Neural progenitor cell (in vitro differentiated cells): Measurements from ENCODE around the gene ENTPD2. TPM values are rescaled to one million over a fixed set of nuclear protein-coding genes. Genes with fewer than 3 reads are reported as not detected.

Experiments
- DNase-seq: peaks from one replicate; pipeline ENCODE4 v3.0.0-alpha.2; 2016; ENCODE audit warnings: low spot score
- H2AFZ ChIP-seq: fragments of 200-600 bp; sonication (generic); replicated peaks from 2 replicates; pipeline ENCODE4 v1.6.1; 2016; ENCODE audit warnings: antibody characterized with exemption
- H3F3A ChIP-seq: fragments of 200-600 bp; sonication (generic); 2 replicates; pipeline ENCODE4 v1.6.1; 2016; ENCODE audit warnings: antibody characterized with exemption, low read depth
- H3K27ac ChIP-seq: fragments of 200-600 bp; sonication (generic); 2 replicates; pipeline ENCODE4 v1.5.1; 2016; ENCODE audit warnings: mild to moderate bottlenecking
- H3K27me3 ChIP-seq: fragments of 200-600 bp; sonication (generic); 2 replicates; pipeline ENCODE4 v1.6.1; 2016; ENCODE audit warnings: mild to moderate bottlenecking, moderate library complexity
- H3K36me3 ChIP-seq: fragments of 200-600 bp; sonication (generic); 2 replicates; pipeline ENCODE4 v1.5.1; 2016
- H3K4me1 ChIP-seq: fragments of 200-600 bp; sonication (generic); 2 replicates; pipeline ENCODE4 v1.6.1; 2016; ENCODE audit warnings: mixed run types
- H3K4me2 ChIP-seq: fragments of 200-600 bp; sonication (generic); 2 replicates; pipeline ENCODE4 v1.6.1; 2016
- H3K4me3 ChIP-seq: fragments of 200-600 bp; sonication (generic); 2 replicates; pipeline ENCODE4 v1.5.1; 2016
- H3K79me2 ChIP-seq: fragments of 200-600 bp; sonication (generic); 2 replicates; pipeline ENCODE4 v1.6.1; 2016; ENCODE audit warnings: low read depth
- H3K9ac ChIP-seq: fragments of 200-600 bp; sonication (generic); 2 replicates; pipeline ENCODE4 v1.6.1; 2016
- H3K9me3 ChIP-seq: fragments of 200-600 bp; sonication (generic); 2 replicates; pipeline ENCODE4 v1.5.1; 2016; ENCODE audit warnings: low read depth
- H4K20me1 ChIP-seq: fragments of 200-600 bp; sonication (generic); 2 replicates; pipeline ENCODE4 v1.6.1; 2016; ENCODE audit warnings: low read depth
- H3K27ac Mint-ChIP-seq: 3 replicates; pipeline ENCODE4 v1.8.0; 2021; ENCODE audit warnings: mixed read lengths
- H3K27me3 Mint-ChIP-seq: 2 replicates; pipeline ENCODE4 v1.8.0; 2022; ENCODE audit warnings: low read depth, mild to moderate bottlenecking, inconsistent platforms, moderate library complexity, mixed read lengths; ENCODE audit not compliant: insufficient read depth
- H3K36me3 Mint-ChIP-seq: 3 replicates; pipeline ENCODE4 v1.8.0; 2021; ENCODE audit warnings: mixed read lengths
- H3K4me1 Mint-ChIP-seq: 3 replicates; pipeline ENCODE4 v1.8.0; 2021; ENCODE audit warnings: mixed read lengths
- H3K4me3 Mint-ChIP-seq: 3 replicates; pipeline ENCODE4 v1.8.0; 2021; ENCODE audit warnings: mild to moderate bottlenecking, moderate library complexity, mixed read lengths
- H3K9me3 Mint-ChIP-seq: 3 replicates; pipeline ENCODE4 v1.8.0; 2020; ENCODE audit warnings: mixed read lengths
- EZH2 ChIP-seq: fragments of 200-600 bp; sonication (generic); IDR thresholded peaks from 2 replicates; pipeline ENCODE4 v1.6.1; 2017; ENCODE audit warnings: antibody characterized with exemption, mild to moderate bottlenecking, moderate library complexity
- EZH2phosphoT487 ChIP-seq: fragments of 200-600 bp; sonication (generic); IDR thresholded peaks from 2 replicates; pipeline ENCODE4 v1.6.1; 2017; ENCODE audit warnings: antibody characterized with exemption
- total RNA-seq: library from RNA; depleted of rRNA; stranded (reverse); fragments of >200 nt; gene quantifications from 2 replicates; pipeline ENCODE4 v1.2.3, GENCODE V29; 2015; ENCODE audit warnings: low replicate concordance
- TF ChIP-seq, protein P1 (sequence below): fragments of 200-600 bp; sonication (generic); IDR thresholded peaks from 2 replicates; pipeline ENCODE4 v1.5.1; 2017; ENCODE audit warnings: antibody characterized with exemption, mild to moderate bottlenecking

The ENTPD2 gene
- total RNA-seq, 1 donor from 2014 or later: not detected

DNA sequence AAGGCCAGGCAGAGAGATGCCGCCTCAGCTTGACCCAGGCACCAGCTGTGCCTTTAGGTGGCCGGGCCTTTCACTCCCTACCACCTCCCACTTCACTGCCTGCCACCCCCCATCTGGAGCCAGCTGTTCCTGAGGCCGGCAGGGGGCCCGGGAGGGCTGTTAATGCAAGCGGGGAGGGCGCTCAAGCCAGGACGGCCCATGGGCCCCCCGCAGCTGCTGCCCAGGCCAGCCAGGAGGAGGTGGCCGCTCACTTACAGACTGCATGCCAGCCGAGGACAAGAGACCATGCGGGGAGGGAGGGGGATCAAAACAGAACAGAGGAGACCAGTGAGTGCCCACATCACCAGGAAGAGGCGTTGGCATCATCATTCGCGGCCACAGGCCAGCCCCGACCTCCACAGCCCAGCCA lies 30.3 kb downstream of the ENTPD2 start:
- DNase-seq: no peak
- no peak overlapping the region for H3K4me3 Mint-ChIP-seq

DNA sequence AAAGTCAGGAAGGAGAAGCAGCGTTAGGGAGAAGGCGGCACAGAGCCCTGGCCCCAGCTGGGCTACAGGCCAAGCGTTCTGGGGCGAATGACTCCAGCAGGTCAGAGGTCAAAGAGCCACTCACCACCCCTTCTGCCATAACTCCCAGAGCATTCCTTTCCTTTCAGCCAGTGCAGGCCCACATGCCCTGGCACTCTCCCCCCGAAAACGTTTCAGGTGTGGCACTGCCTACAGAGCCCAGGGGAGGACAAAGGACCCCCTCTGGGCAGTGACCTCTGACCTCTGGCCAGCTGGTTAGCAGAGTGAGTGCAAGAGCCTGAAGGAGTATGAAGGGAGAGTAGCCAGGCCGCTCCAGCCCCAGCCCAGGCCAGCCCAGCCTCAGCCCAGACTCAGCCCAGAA lies 30.7 kb downstream of the ENTPD2 start:
- Histone ChIP-seq H3K4me3 (no peak overlapping the region), H3F3A (peaks cover 16% of the 10 kb centered on the region), H3K9ac (no peak overlapping the region), H3K27ac (no peak overlapping the region), H3K4me2 (peak overlapping the region; percentile 42), H4K20me1 (peaks cover 13% of the 10 kb centered on the region), H2AFZ (no peak overlapping the region), H3K9me3 (no peaks in the 10 kb centered on the region), H3K27me3 (peaks cover 13% of the 10 kb centered on the region), H3K36me3 (no peaks in the 10 kb centered on the region), H3K79me2 (no peaks in the 10 kb centered on the region), H3K4me1 (peaks cover 24% of the 10 kb centered on the region)
- no peak for TF ChIP-seq EZH2phosphoT487
- TF ChIP-seq, protein P1, sequence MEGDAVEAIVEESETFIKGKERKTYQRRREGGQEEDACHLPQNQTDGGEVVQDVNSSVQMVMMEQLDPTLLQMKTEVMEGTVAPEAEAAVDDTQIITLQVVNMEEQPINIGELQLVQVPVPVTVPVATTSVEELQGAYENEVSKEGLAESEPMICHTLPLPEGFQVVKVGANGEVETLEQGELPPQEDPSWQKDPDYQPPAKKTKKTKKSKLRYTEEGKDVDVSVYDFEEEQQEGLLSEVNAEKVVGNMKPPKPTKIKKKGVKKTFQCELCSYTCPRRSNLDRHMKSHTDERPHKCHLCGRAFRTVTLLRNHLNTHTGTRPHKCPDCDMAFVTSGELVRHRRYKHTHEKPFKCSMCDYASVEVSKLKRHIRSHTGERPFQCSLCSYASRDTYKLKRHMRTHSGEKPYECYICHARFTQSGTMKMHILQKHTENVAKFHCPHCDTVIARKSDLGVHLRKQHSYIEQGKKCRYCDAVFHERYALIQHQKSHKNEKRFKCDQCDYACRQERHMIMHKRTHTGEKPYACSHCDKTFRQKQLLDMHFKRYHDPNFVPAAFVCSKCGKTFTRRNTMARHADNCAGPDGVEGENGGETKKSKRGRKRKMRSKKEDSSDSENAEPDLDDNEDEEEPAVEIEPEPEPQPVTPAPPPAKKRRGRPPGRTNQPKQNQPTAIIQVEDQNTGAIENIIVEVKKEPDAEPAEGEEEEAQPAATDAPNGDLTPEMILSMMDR: no peak
- TF ChIP-seq EZH2: no peak
- Mint-ChIP-seq H3K27me3 (peaks cover 3% of the 10 kb centered on the region), H3K36me3 (no peaks in the 10 kb centered on the region), H3K4me1 (peaks cover 8% of the 10 kb centered on the region), H3K4me3 (no peak overlapping the region), H3K9me3 (no peaks in the 10 kb centered on the region), H3K27ac (no peak overlapping the region)
- DNase-seq: peak; percentile 56

More for the DNA sequence above, 30.3 kb downstream of the ENTPD2 start:
- no peaks in the 10 kb centered on the region for H3K9me3 Mint-ChIP-seq
- peaks cover 17% of the 10 kb centered on the region for H3K27me3 ChIP-seq
- peaks cover 8% of the 10 kb centered on the region for H3K4me1 Mint-ChIP-seq
- peaks cover 13% of the 10 kb centered on the region for H4K20me1 ChIP-seq
- no peaks in the 10 kb centered on the region for H3K9me3 ChIP-seq
- H3K4me3 ChIP-seq: no peak overlapping the region
- H2AFZ ChIP-seq: no peak overlapping the region
- no peaks in the 10 kb centered on the region for H3K79me2 ChIP-seq
- H3K27me3 Mint-ChIP-seq: peaks cover 3% of the 10 kb centered on the region
- H3K27ac ChIP-seq: no peak overlapping the region
- no peak overlapping the region for H3K27ac Mint-ChIP-seq
- peaks cover 24% of the 10 kb centered on the region for H3K4me1 ChIP-seq
- H3K4me2 ChIP-seq: no peak overlapping the region
- no peak for TF ChIP-seq EZH2phosphoT487
- TF ChIP-seq, protein P1: no peak
- no peaks in the 10 kb centered on the region for H3K36me3 ChIP-seq
- H3F3A ChIP-seq: peaks cover 20% of the 10 kb centered on the region
- no peak overlapping the region for H3K9ac ChIP-seq
- H3K36me3 Mint-ChIP-seq: no peaks in the 10 kb centered on the region

DNA sequence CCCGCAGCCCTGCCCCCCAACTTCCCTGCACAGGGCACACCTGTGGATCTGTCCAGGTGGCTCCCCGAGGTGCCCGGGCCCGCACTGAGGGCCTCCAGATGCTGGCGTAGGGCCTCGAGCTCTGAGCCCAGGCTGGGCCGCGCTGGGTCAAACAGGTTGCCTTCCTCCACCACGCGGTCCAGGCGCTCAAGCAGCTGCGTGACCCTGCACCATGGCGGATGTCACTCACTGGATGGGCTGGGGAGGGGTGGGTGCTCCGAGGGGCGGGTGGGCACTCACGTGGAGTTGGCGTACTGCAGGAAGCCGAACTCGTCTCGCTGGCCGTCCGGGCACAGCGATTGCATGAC lies 31.2 kb downstream of the ENTPD2 start:
- no peaks in the 10 kb centered on the region for H3K9me3 Mint-ChIP-seq
- H3K4me1 ChIP-seq: peaks cover 24% of the 10 kb centered on the region
- DNase-seq: no peak
- no peaks in the 10 kb centered on the region for H3K9me3 ChIP-seq
- H4K20me1 ChIP-seq: peaks cover 13% of the 10 kb centered on the region
- H3K27me3 Mint-ChIP-seq: peaks cover 3% of the 10 kb centered on the region
- H3K79me2 ChIP-seq: no peaks in the 10 kb centered on the region
- no peak overlapping the region for H3K27ac Mint-ChIP-seq
- H3K4me1 Mint-ChIP-seq: peaks cover 8% of the 10 kb centered on the region
- H3K36me3 Mint-ChIP-seq: no peaks in the 10 kb centered on the region
- peaks cover 16% of the 10 kb centered on the region for H3F3A ChIP-seq
- TF ChIP-seq, protein P1: no peak
- TF ChIP-seq EZH2 (no peak), EZH2phosphoT487 (no peak)
- H3K4me2 ChIP-seq: no peak overlapping the region
- H2AFZ ChIP-seq: no peak overlapping the region
- peaks cover 12% of the 10 kb centered on the region for H3K27me3 ChIP-seq
- H3K36me3 ChIP-seq: no peaks in the 10 kb centered on the region
- H3K9ac ChIP-seq: no peak overlapping the region
- no peak overlapping the region for H3K27ac ChIP-seq
- no peak overlapping the region for H3K4me3 Mint-ChIP-seq
- no peak overlapping the region for H3K4me3 ChIP-seq
